Activated CD4-positive, alpha-beta T cell treated with anti-CD3 and anti-CD28 coated beads, Interleukin-2, amount 10 ng/mL, durations not matched to agents 24 days and 14 days (primary cell): ENCODE measurements around the gene RHOBTB3. TPM values are rescaled to one million over a fixed set of nuclear protein-coding genes. Genes with fewer than 3 reads are reported as not detected.
"Not testable (repeated sequence)": the region's sequence is repeated elsewhere in the genome, so short reads cannot be mapped to it uniquely, and the experiment has no call there.

Source experiments
- DNase-seq: peaks from one replicate; pipeline ENCODE4 v3.0.0; 2022
- H3K27ac Mint-ChIP-seq: one replicate; pipeline ENCODE4 v1.8.0; 2022; ENCODE audit warnings: mild to moderate bottlenecking, mixed read lengths
- H3K27me3 Mint-ChIP-seq: one replicate; pipeline ENCODE4 v1.8.0; 2022; ENCODE audit warnings: mixed read lengths
- H3K36me3 Mint-ChIP-seq: one replicate; pipeline ENCODE4 v1.8.0; 2022; ENCODE audit warnings: low read depth, mild to moderate bottlenecking, mixed read lengths
- H3K4me1 Mint-ChIP-seq: one replicate; pipeline ENCODE4 v1.8.0; 2021; ENCODE audit warnings: mixed read lengths
- H3K4me3 Mint-ChIP-seq: one replicate; pipeline ENCODE4 v1.8.0; 2022; ENCODE audit warnings: mild to moderate bottlenecking, moderate library complexity, mixed read lengths
- H3K9me3 Mint-ChIP-seq: one replicate; pipeline ENCODE4 v1.8.0; 2021; ENCODE audit warnings: mixed read lengths
- intact Hi-C: fragments of 100-400 bp; cut with micrococcal nuclease; formaldehyde crosslinking; loops from one replicate; pipeline ENCODE4 v1.15.1; 2023
- total RNA-seq: library from RNA; stranded (reverse); gene quantifications from 2 replicates; pipeline ENCODE4 v1.2.3, GENCODE V29; 2022

Gene RHOBTB3
- total RNA-seq, 1 donor from 2014 or later: 0.37 TPM

GRCh38 chr5:95810305-95811125 lies 79.4 kb downstream of the RHOBTB3 start:
- intact Hi-C loops: no loop called here
- Mint-ChIP-seq H3K27ac (peak overlapping the region; percentile 75), H3K36me3 (peaks cover 27% of the 10 kb centered on the region), H3K4me1 (peaks cover 60% of the 10 kb centered on the region), H3K9me3 (no peaks in the 10 kb centered on the region), H3K4me3 (peak overlapping the region; percentile 72), H3K27me3 (no peaks in the 10 kb centered on the region)
- DNase-seq: peak; percentile 61

GRCh38 chr5:95811126-95811423 lies 79.9 kb downstream of the RHOBTB3 start:
- intact Hi-C loops, H3K9me3 Mint-ChIP-seq, H3K27me3 Mint-ChIP-seq: not testable (repeated sequence)
- DNase-seq: peak; percentile 57
- H3K4me1 Mint-ChIP-seq: peaks cover 65% of the 10 kb centered on the region
- H3K4me3 Mint-ChIP-seq: peak overlapping the region; percentile 72
- H3K36me3 Mint-ChIP-seq: peaks cover 33% of the 10 kb centered on the region
- peak overlapping the region; percentile 75 for H3K27ac Mint-ChIP-seq

GRCh38 chr5:95811461-95812073 lies 80.4 kb downstream of the RHOBTB3 start:
- DNase-seq: peak; percentile 55
- H3K9me3 Mint-ChIP-seq, H3K27me3 Mint-ChIP-seq, intact Hi-C loops: not testable (repeated sequence)
- Mint-ChIP-seq H3K4me1 (peaks cover 69% of the 10 kb centered on the region), H3K36me3 (peaks cover 37% of the 10 kb centered on the region), H3K27ac (peak overlapping the region; percentile 82), H3K4me3 (peak overlapping the region; percentile 72)

- Mint-ChIP-seq H3K36me3 (peaks cover 40% of the 10 kb centered on the region), H3K27ac (peak overlapping the region; percentile 82), H3K9me3 (no peaks in the 10 kb centered on the region), H3K4me3 (peak overlapping the region; percentile 41), H3K4me1 (peaks cover 71% of the 10 kb centered on the region), H3K27me3 (no peaks in the 10 kb centered on the region)
- intact Hi-C loops: no loop called here
- DNase-seq: peak; percentile 77
Measured at GRCh38 chr5:95812074-95812471, 80.9 kb downstream of the RHOBTB3 start.

- H3K4me3 Mint-ChIP-seq, H3K9me3 Mint-ChIP-seq, DNase-seq, H3K27me3 Mint-ChIP-seq, intact Hi-C loops, H3K27ac Mint-ChIP-seq: not testable (repeated sequence)
- Mint-ChIP-seq H3K4me1 (peaks cover 78% of the 10 kb centered on the region), H3K36me3 (peaks cover 44% of the 10 kb centered on the region)
Measured at GRCh38 chr5:95813035-95813434, 81.9 kb downstream of the RHOBTB3 start.

- Mint-ChIP-seq H3K27me3 (no peaks in the 10 kb centered on the region), H3K36me3 (peaks cover 44% of the 10 kb centered on the region), H3K27ac (no peak overlapping the region), H3K4me1 (peaks cover 68% of the 10 kb centered on the region), H3K9me3 (no peaks in the 10 kb centered on the region), H3K4me3 (no peak overlapping the region)
- no peak for DNase-seq
- intact Hi-C loops: no loop called here
Measured at GRCh38 chr5:95815155-95815729, 84.1 kb downstream of the RHOBTB3 start.

GRCh38 chr5:95816341-95816740 lies 85.2 kb downstream of the RHOBTB3 start:
- no peaks in the 10 kb centered on the region for H3K9me3 Mint-ChIP-seq
- H3K27me3 Mint-ChIP-seq: no peaks in the 10 kb centered on the region
- peaks cover 63% of the 10 kb centered on the region for H3K4me1 Mint-ChIP-seq
- intact Hi-C loops: no loop called here
- H3K36me3 Mint-ChIP-seq: peaks cover 44% of the 10 kb centered on the region
- peak overlapping the region; percentile 3 for H3K4me3 Mint-ChIP-seq
- no peak for DNase-seq
- H3K27ac Mint-ChIP-seq: no peak overlapping the region

GRCh38 chr5:95816776-95817175 lies 85.6 kb downstream of the RHOBTB3 start:
- Mint-ChIP-seq H3K9me3 (no peaks in the 10 kb centered on the region), H3K4me3 (peak overlapping the region; percentile 3), H3K36me3 (peaks cover 42% of the 10 kb centered on the region), H3K27ac (no peak overlapping the region), H3K27me3 (no peaks in the 10 kb centered on the region), H3K4me1 (peaks cover 63% of the 10 kb centered on the region)
- intact Hi-C loops: no loop called here
- DNase-seq: no peak

- H3K9me3 Mint-ChIP-seq: no peaks in the 10 kb centered on the region
- intact Hi-C loops: no loop called here
- peak overlapping the region; percentile 78 for H3K27ac Mint-ChIP-seq
- peak overlapping the region; percentile 77 for H3K4me3 Mint-ChIP-seq
- H3K27me3 Mint-ChIP-seq: no peaks in the 10 kb centered on the region
- DNase-seq: peak; percentile 65
- H3K36me3 Mint-ChIP-seq: peaks cover 35% of the 10 kb centered on the region
- peaks cover 61% of the 10 kb centered on the region for H3K4me1 Mint-ChIP-seq
Measured at GRCh38 chr5:95817430-95817829, 86.3 kb downstream of the RHOBTB3 start.

- Mint-ChIP-seq H3K4me1 (peaks cover 63% of the 10 kb centered on the region), H3K36me3 (peaks cover 31% of the 10 kb centered on the region), H3K27me3 (no peaks in the 10 kb centered on the region), H3K4me3 (peak overlapping the region; percentile 77), H3K27ac (peak overlapping the region; percentile 78), H3K9me3 (no peaks in the 10 kb centered on the region)
- peak; percentile 71 for DNase-seq
- intact Hi-C loops: no loop called here
Measured at GRCh38 chr5:95818181-95819147, 87.3 kb downstream of the RHOBTB3 start.

GRCh38 chr5:95821110-95822021 lies 90.2 kb downstream of the RHOBTB3 start:
- intact Hi-C loops: loop anchor here (1.0 to 10.0 kb wide), 8 partner anchors 13 to 1113 kb away; partner anchors contain the start of genes CAST, LNPEP and SKIC3
- peak; percentile 68 for DNase-seq
- H3K4me3 Mint-ChIP-seq: peak overlapping the region; percentile 91
- H3K36me3 Mint-ChIP-seq: peaks cover 9% of the 10 kb centered on the region
- peaks cover 67% of the 10 kb centered on the region for H3K4me1 Mint-ChIP-seq
- no peaks in the 10 kb centered on the region for H3K27me3 Mint-ChIP-seq
- H3K27ac Mint-ChIP-seq: peak overlapping the region; percentile 86
- no peaks in the 10 kb centered on the region for H3K9me3 Mint-ChIP-seq

GRCh38 chr5:95822043-95822541 lies 91.0 kb downstream of the RHOBTB3 start:
- no peaks in the 10 kb centered on the region for H3K27me3 Mint-ChIP-seq
- H3K9me3 Mint-ChIP-seq: no peaks in the 10 kb centered on the region
- DNase-seq: peak; percentile 77
- H3K4me1 Mint-ChIP-seq: peaks cover 63% of the 10 kb centered on the region
- peak overlapping the region; percentile 91 for H3K4me3 Mint-ChIP-seq
- peaks cover 5% of the 10 kb centered on the region for H3K36me3 Mint-ChIP-seq
- peak overlapping the region; percentile 86 for H3K27ac Mint-ChIP-seq
- intact Hi-C loops: loop anchor here (1.0 to 10.0 kb wide), 7 partner anchors 14 to 1113 kb away; partner anchors contain the start of genes CAST, LNPEP and SKIC3
